Heart left ventricle (tissue), 16 donors: ENCODE data around the gene MED12L. TPM values are rescaled to one million over a fixed set of nuclear protein-coding genes. Genes with fewer than 3 reads are reported as not detected.

Experiments
- ATAC-seq, 4 donors: fragments of 200-7000 bp; cut with Tn5 transposase; one replicate each; pipeline ENCODE4 v1.9.1; 2020 to 2022; ENCODE audit warnings: moderate library complexity in 4 of 4, mild to moderate bottlenecking in 3 of 4, moderate number of reproducible peaks in 1 of 4
- DNase-seq, 5 donors: peaks; one replicate each; pipeline ENCODE4 v3.0.0-alpha.2; 2020
- H3K27ac ChIP-seq, 12 donors: fragments of 200-600 bp; sonication (generic) in 4 of 12; one replicate each; pipeline versions ENCODE4 v1.5.0 to v1.8.0; 2016 to 2022; ENCODE audit warnings: mild to moderate bottlenecking in 2 of 12
- H3K27me3 ChIP-seq, 9 donors: fragments of 200-600 bp; sonication (generic) in 2 of 9; one replicate each; pipeline versions ENCODE4 v1.5.1 to v1.8.0; 2016 to 2022; ENCODE audit warnings: mild to moderate bottlenecking in 3 of 9
- H3K36me3 ChIP-seq, 9 donors: fragments of 200-600 bp; sonication (generic) in 2 of 9; one replicate each; pipeline versions ENCODE4 v1.5.0 to v1.8.0; 2018 to 2022; ENCODE audit warnings: mild to moderate bottlenecking in 2 of 9
- H3K4me1 ChIP-seq, 12 donors: fragments of 200-600 bp; sonication (generic) in 4 of 12; one replicate each; pipeline versions ENCODE4 v1.5.0 to v1.8.0; 2016 to 2022; ENCODE audit warnings: mild to moderate bottlenecking in 3 of 12
- H3K4me3 ChIP-seq, 12 donors: fragments of 200-600 bp; sonication (generic) in 4 of 12; one replicate each; pipeline versions ENCODE4 v1.5.0 to v1.8.0; 2017 to 2022; ENCODE audit warnings: mild to moderate bottlenecking in 9 of 12, moderate library complexity in 4 of 12
- H3K9me3 ChIP-seq, 12 donors: fragments of 200-600 bp; sonication (generic) in 4 of 12; one replicate each; pipeline versions ENCODE4 v1.5.0 to v1.8.0; 2016 to 2022; ENCODE audit warnings: mild to moderate bottlenecking in 1 of 12
- POLR2A ChIP-seq, 2 donors: fragments of 450-650 bp; IDR thresholded peaks; one replicate each; pipeline ENCODE4 v1.6.1; 2017; ENCODE audit warnings: antibody characterized with exemption in 2 of 2, mild to moderate bottlenecking in 2 of 2, moderate library complexity in 2 of 2
- WGBS, 4 donors: extraction: QIAGEN DNeasy Blood & Tissue Kit in 2 of 4; methylation state at CpG; one replicate each; pipeline versions ENCODE4 v1.1.5 to v1.1.7; 2013 to 2018; 5-methylcytosine and 5-hydroxymethylcytosine counted together
- intact Hi-C, 10 donors: fragments of 100-400 bp; cut with DNase I; formaldehyde crosslinking; loops; one replicate each; pipeline versions ENCODE4 v1.11.1 to v1.14.2; 2022
- long read RNA-seq, 3 donors: library from polyadenylated mRNA; unstranded; transcript quantifications; one replicate each; pipeline ENCODE4 v2.0.0, GENCODE V29; 2020 to 2021
- polyA plus RNA-seq, 2 donors: library from polyadenylated mRNA; stranded (reverse); fragments of 200-250 nt; gene quantifications; one replicate each; pipeline ENCODE4 v1.2.3, GENCODE V29; 2013
- total RNA-seq, 9 donors: library from RNA; depleted of rRNA in 2 of 9; stranded (reverse); fragments of >200 nt in 2 of 9; fragmentation: NEBNext Ultra II Directional in 3 of 9; extraction: Animal tissue kit (Norgen Biotek cat#: 25700) in 3 of 9; gene quantifications; one replicate each; pipeline versions ENCODE4 v1.1.0 to v1.2.4, GENCODE V29; 2016 to 2023
- TF ChIP-seq, protein P1 (sequence below), 12 donors: fragments of 200-600 bp; sonication (generic) in 4 of 12; IDR thresholded peaks; one replicate each; pipeline versions ENCODE4 v1.5.0 to v1.8.0; 2018 to 2022; ENCODE audit warnings: antibody characterized with exemption in 12 of 12, mild to moderate bottlenecking in 5 of 12
- donor health status: ischemic (EF 13 %, LVEDD 7.1; RV severe dilation, severe dysfunction).
- donor health status: healthy with polysubstance abuse.
- donor health status: DM: no; HTN: yes; CAD: no.
- donor health status: DM: no; HTN: no; CAD: no.
- donor health status: ischemic (EF 25% LVEDD 6.9; RV normal size, moderate dysfunction).
- donor health status: ischemic (EF 25% LVEDD 5.7; RV mildly dilated, moderate dysfunction).
- donor health status: healthy.
- donor health status: DM: yes; HTN: yes; CAD: no.
- donor health status: ischemic (EF 35%, LVEDD 5.7; RV mildly dilated, moderate dysfunction).
- donor health status: nonischemic (EF 11% LVEDD 7.7; RV severe dilation, severe dysfunction).
- donor health status: DM: yes; HTN: yes; CAD: no.
- donor health status: PGD.
- donor health status: ischemic (EF 29% LVEDD 5.4; RV normal size, mild dysfunction).
- donor health status: nonischemic (EF 23%, LVEDD 6.1; RV moderate dilation, normal function).

The MED12L gene, protein sequence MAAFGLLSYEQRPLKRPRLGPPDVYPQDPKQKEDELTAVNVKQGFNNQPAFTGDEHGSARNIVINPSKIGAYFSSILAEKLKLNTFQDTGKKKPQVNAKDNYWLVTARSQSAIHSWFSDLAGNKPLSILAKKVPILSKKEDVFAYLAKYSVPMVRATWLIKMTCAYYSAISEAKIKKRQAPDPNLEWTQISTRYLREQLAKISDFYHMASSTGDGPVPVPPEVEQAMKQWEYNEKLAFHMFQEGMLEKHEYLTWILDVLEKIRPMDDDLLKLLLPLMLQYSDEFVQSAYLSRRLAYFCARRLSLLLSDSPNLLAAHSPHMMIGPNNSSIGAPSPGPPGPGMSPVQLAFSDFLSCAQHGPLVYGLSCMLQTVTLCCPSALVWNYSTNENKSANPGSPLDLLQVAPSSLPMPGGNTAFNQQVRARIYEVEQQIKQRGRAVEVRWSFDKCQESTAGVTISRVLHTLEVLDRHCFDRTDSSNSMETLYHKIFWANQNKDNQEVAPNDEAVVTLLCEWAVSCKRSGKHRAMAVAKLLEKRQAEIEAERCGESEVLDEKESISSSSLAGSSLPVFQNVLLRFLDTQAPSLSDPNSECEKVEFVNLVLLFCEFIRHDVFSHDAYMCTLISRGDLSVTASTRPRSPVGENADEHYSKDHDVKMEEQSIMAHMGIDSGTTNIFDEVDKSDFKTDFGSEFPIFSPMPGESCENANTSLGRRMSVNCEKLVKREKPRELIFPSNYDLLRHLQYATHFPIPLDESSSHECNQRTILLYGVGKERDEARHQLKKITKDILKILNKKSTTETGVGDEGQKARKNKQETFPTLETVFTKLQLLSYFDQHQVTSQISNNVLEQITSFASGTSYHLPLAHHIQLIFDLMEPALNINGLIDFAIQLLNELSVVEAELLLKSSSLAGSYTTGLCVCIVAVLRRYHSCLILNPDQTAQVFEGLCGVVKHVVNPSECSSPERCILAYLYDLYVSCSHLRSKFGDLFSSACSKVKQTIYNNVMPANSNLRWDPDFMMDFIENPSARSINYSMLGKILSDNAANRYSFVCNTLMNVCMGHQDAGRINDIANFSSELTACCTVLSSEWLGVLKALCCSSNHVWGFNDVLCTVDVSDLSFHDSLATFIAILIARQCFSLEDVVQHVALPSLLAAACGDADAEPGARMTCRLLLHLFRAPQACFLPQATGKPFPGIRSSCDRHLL (N-terminal part only)
- total RNA-seq: 1 to 10 TPM in 2 of 9 donors, under 1 TPM in 7; 0.12 to 2.1 (median 0.50) TPM
- polyA plus RNA-seq: under 1 TPM; 0.06 to 0.08 TPM
- long read RNA-seq, donor 1, partial matches to known transcripts: 0 of 1 reads
- long read RNA-seq, donor 1, other reads (novel, unspliced or antisense): 1 of 1 reads
- long read RNA-seq, donor 2: 0 reads
- long read RNA-seq, donor 3, partial matches to known transcripts: 0 of 1 reads
- long read RNA-seq, donor 3, other reads (novel, unspliced or antisense): 1 of 1 reads

DNA sequence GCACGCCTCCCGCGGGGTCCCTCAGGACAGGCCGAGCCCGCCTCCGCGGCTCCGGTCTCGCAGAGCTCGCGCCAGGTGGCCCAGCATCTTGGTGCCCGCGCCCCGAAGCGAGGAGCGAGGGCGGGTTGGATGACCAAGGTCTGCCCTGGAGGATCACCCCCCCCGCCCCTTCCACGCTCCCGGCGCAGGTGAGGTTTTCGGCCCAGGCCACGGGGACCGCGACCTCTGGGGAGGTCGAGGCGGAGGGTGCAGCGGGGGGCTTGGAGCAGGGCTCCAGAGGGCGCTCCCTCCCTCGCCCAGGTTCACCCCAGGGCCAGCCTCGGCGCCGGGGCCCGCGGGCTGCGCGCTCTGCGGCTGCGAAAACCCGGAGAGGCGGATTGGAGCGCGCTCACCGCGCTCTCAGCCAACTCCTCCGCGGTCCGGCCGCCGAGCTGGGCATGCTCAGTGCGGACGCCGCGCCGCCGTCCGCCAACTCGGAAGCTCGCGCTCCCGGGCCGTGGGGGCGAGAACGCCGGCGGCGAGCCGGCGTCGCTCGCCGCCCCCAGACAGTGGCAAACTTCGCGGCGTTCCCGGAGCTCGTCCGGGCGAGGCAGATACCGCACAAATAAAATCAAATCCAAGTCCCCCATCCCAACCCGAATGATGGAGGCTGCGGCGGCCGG lies at the start of gene MED12L:
MED12L (plus strand) TSS at position 438 of the 662 bp plus-strand sequence. CDS start 1,263 bp downstream, outside the sequence.
- Histone ChIP-seq H3K27ac (peak within 1 kb of the TSS in 5 of 12 donors; percentile 19 to 66 (median 35)), H3K9me3 (no peaks in the 10 kb centered on the region), H3K4me1 (peaks cover 0 to 27% (median 7%) of the 10 kb centered on the region in 12 donors), H3K36me3 (no peaks in the 10 kb centered on the region), H3K4me3 (peak within 1 kb of the TSS; percentile 42 to 82 (median 66)), H3K27me3 (peaks cover 0 to 58% (median 18%) of the 10 kb centered on the region in 9 donors)
- TF ChIP-seq, protein P1, sequence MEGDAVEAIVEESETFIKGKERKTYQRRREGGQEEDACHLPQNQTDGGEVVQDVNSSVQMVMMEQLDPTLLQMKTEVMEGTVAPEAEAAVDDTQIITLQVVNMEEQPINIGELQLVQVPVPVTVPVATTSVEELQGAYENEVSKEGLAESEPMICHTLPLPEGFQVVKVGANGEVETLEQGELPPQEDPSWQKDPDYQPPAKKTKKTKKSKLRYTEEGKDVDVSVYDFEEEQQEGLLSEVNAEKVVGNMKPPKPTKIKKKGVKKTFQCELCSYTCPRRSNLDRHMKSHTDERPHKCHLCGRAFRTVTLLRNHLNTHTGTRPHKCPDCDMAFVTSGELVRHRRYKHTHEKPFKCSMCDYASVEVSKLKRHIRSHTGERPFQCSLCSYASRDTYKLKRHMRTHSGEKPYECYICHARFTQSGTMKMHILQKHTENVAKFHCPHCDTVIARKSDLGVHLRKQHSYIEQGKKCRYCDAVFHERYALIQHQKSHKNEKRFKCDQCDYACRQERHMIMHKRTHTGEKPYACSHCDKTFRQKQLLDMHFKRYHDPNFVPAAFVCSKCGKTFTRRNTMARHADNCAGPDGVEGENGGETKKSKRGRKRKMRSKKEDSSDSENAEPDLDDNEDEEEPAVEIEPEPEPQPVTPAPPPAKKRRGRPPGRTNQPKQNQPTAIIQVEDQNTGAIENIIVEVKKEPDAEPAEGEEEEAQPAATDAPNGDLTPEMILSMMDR (IDR thresholded peaks at IDR 0.05): peak in 2 of 12 donors; percentile 7 to 11
- TF ChIP-seq POLR2A (IDR thresholded peaks at IDR 0.05): no peak
- intact Hi-C loops: loop anchor here in 2 of 10 donors (5.0 kb wide), 2 partner anchors 62 to 363 kb away; no protein-coding TSS in a partner anchor
- DNase-seq (peak; percentile 66 to 82 (median 76)), ATAC-seq (peak; percentile 72 to 93 (median 88))
- whole genome bisulfite sequencing, 4 donors: 1 to 3% (median 2%) methylated on average over 6 to 84 of the region's 84 CpGs

DNA sequence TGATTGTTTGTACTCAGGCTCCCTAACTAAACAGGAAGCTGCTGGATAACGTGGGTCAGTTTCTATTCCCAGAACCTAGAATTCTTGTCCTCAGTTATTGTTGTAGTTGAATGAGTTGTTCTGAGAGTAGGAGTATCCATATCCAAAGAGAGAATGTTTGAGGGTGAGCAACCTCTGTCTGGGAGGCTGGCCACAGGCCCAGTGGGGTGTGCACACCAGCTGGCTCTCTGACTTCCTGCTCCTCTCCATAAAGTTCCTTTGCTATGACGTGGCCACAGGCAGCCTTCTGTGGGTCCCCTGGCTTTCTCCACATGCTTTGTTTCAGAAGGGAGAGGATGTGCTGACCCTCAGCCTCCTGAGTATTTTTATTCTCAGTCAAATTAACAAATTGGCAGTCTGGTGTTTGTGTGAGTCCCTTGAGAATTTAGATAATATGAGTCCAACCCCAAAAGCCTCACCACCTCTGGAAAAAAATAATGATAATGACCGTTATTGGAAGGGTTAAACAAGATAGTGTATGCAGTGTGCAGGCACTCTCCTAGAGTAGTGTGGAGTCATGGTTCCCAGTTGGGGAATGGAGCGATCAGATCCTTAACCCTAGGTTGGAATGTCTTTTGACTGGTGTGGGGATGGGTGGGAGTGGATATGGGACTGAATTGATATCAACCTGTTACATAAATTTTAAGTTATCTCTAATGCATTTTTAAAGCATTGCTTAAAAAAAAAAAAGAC lies 47.6 kb upstream of the MED12L start:
- 35 to 43% (median 39%) methylated on average over 4 of the region's 4 CpGs for WGBS, 4 donors

DNA sequence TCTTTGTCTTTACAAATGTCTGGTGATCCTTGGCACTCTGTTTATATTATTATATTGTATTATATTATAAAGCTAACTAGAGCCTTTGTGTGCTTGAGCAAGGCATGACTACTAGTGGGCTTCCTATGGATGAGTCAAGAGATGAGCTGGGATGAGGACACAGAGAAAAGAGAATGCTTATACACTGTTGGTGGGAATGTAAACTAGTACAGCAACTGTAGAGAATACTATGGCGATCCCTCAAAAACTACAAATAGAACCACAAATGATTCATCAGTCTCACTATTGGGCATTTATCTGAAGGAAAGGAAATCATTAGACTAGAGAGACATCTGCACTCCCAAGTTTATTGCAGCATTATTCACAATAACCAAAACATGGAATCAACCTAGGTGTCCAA lies 40.8 kb upstream of the MED12L start:
- TF ChIP-seq, protein P1 (IDR thresholded peaks at IDR 0.05): no peak
- no peak for TF ChIP-seq POLR2A (IDR thresholded peaks at IDR 0.05)
- DNase-seq: no peak
- H3K4me3 ChIP-seq: no peak overlapping the region
- ATAC-seq: no peak
- H3K4me1 ChIP-seq: no peaks in the 10 kb centered on the region
- 91 to 100% (median 96%) methylated on average over 1 of the region's 1 CpG for WGBS, 4 donors
- intact Hi-C loops: no loop called here
- no peaks in the 10 kb centered on the region for H3K36me3 ChIP-seq
- H3K9me3 ChIP-seq: no peaks in the 10 kb centered on the region
- no peak overlapping the region for H3K27ac ChIP-seq
- no peaks in the 10 kb centered on the region for H3K27me3 ChIP-seq

More for the DNA sequence above, 47.6 kb upstream of the MED12L start:
- Histone ChIP-seq H3K9me3 (no peaks in the 10 kb centered on the region), H3K4me3 (no peak overlapping the region), H3K36me3 (no peaks in the 10 kb centered on the region), H3K27me3 (no peaks in the 10 kb centered on the region), H3K27ac (no peak overlapping the region), H3K4me1 (no peaks in the 10 kb centered on the region)
- TF ChIP-seq, protein P1 (IDR thresholded peaks at IDR 0.05): no peak
- TF ChIP-seq POLR2A (IDR thresholded peaks at IDR 0.05): no peak
- peak; percentile 9 to 70 (median 34) for DNase-seq
- intact Hi-C loops: no loop called here
- peak in 3 of 4 donors; percentile 53 to 94 (median 59) for ATAC-seq
